Natural killer cell (primary cell): Measurements from ENCODE around the gene CDPF1. TPM values are rescaled to one million over a fixed set of nuclear protein-coding genes. Genes with fewer than 3 reads are reported as not detected.

Experiments used
- ATAC-seq, 3 donors: fragments of 150-1000 bp in 2 of 3; fragments of 200-7000 bp in 1 of 3; cut with Tn5 transposase; 1 replicate in 1 of 3; 2 replicates in 2 of 3; pipeline ENCODE4 v1.10.0; 2021; ENCODE audit warnings: mild to moderate bottlenecking in 2 of 3, moderate library complexity in 2 of 3
- DNase-seq, 2 donors: peaks; one replicate each; pipeline versions ENCODE4 v3.0.0 to v3.0.0-alpha.2; 2013 to 2021; ENCODE audit warnings: mixed read lengths in 1 of 2
- H3K27ac ChIP-seq: one replicate; pipeline ENCODE4 v1.5.1; 2013; ENCODE audit warnings: mild to moderate bottlenecking, low read length
- H3K27me3 ChIP-seq: one replicate; pipeline ENCODE4 v1.6.1; 2013; ENCODE audit warnings: low read length; ENCODE audit not compliant: control insufficient read depth, insufficient read depth
- H3K36me3 ChIP-seq: one replicate; pipeline ENCODE4 v1.6.1; 2013; ENCODE audit warnings: low read length; ENCODE audit not compliant: control insufficient read depth, insufficient read depth
- H3K4me1 ChIP-seq: one replicate; pipeline ENCODE4 v1.6.1; 2013; ENCODE audit warnings: low read length; ENCODE audit not compliant: control insufficient read depth, insufficient read depth
- H3K4me3 ChIP-seq: one replicate; pipeline ENCODE4 v1.5.1; 2013; ENCODE audit warnings: low read length
- H3K9me3 ChIP-seq: one replicate; pipeline ENCODE4 v1.6.1; 2013; ENCODE audit warnings: low read length; ENCODE audit not compliant: control insufficient read depth, insufficient read depth
- H3K27ac Mint-ChIP-seq, 2 donors: one replicate each; pipeline ENCODE4 v1.8.0; 2022; ENCODE audit warnings: mild to moderate bottlenecking in 2 of 2, mixed read lengths in 2 of 2, moderate library complexity in 1 of 2
- H3K27me3 Mint-ChIP-seq, 2 donors: one replicate each; pipeline ENCODE4 v1.8.0; 2022; ENCODE audit warnings: low read depth in 2 of 2, mixed read lengths in 2 of 2
- H3K36me3 Mint-ChIP-seq: one replicate; pipeline ENCODE4 v1.8.0; 2022; ENCODE audit warnings: mixed read lengths
- H3K4me1 Mint-ChIP-seq, 2 donors: one replicate each; pipeline ENCODE4 v1.8.0; 2022; ENCODE audit warnings: mixed read lengths in 2 of 2
- H3K4me3 Mint-ChIP-seq: one replicate; pipeline ENCODE4 v1.8.0; 2022; ENCODE audit warnings: mild to moderate bottlenecking, moderate library complexity, mixed read lengths
- H3K9me3 Mint-ChIP-seq, 2 donors: one replicate each; pipeline ENCODE4 v1.8.0; 2022; ENCODE audit warnings: mixed read lengths in 2 of 2
- CTCF ChIP-seq: fragments of 200-600 bp; IDR thresholded peaks from one replicate; pipeline ENCODE4 v1.8.0; 2022; ENCODE audit warnings: antibody characterized with exemption
- WGBS: methylation state at CpG from one replicate; pipeline ENCODE4 v1.1.7; 2013; ENCODE audit warnings: missing lambda C conversion rate; ENCODE audit not compliant: insufficient coverage; 5-methylcytosine and 5-hydroxymethylcytosine counted together
- intact Hi-C: fragments of 100-400 bp; cut with micrococcal nuclease; formaldehyde crosslinking; loops from one replicate; pipeline ENCODE4 v1.14.2; 2022
- total RNA-seq, 4 donors: library from RNA; stranded (reverse); fragments of 120-200 nt in 1 of 4; gene quantifications; one replicate each; pipeline versions ENCODE4 v1.2.3 to v1.2.4, GENCODE V29; 2013 to 2022

Gene CDPF1
- total RNA-seq, 3 donors from 2014 or later (not counting 1 experiment from before 2014, with no cell fraction given): 5.0 to 11.4 (median 7.2) TPM

GRCh38 chr22:46280063-46280817 is 30.1 kb upstream of the CDPF1 start:
- Histone ChIP-seq H3K4me1 (peaks cover 94% of the 10 kb centered on the region), H3K36me3 (peaks cover 70% of the 10 kb centered on the region), H3K27me3 (no peaks in the 10 kb centered on the region), H3K9me3 (no peaks in the 10 kb centered on the region), H3K4me3 (no peak overlapping the region), H3K27ac (peak overlapping the region; percentile 97)
- peaks cover 77 to 82% of the 10 kb centered on the region in 2 donors for H3K4me1 Mint-ChIP-seq
- no peaks in the 10 kb centered on the region for H3K36me3 Mint-ChIP-seq
- TF ChIP-seq CTCF: no peak
- ATAC-seq: no peak
- no peak for DNase-seq
- no peaks in the 10 kb centered on the region for H3K9me3 Mint-ChIP-seq
- WGBS: 78% methylated on average over 11 of the region's 12 CpGs
- intact Hi-C loops: loop anchor here (2.0 to 10.0 kb wide), 4 partner anchors 13 to 965 kb away; partner anchors contain the start of gene GTSE1
- peak overlapping the region; percentile 97 to 99 for H3K27ac Mint-ChIP-seq
- peak overlapping the region; percentile 96 for H3K4me3 Mint-ChIP-seq
- H3K27me3 Mint-ChIP-seq: no peaks in the 10 kb centered on the region

GRCh38 chr22:46278656-46279645 is 28.9 kb upstream of the CDPF1 start:
- ATAC-seq: no peak
- Mint-ChIP-seq H3K4me1 (peaks cover 71 to 73% of the 10 kb centered on the region in 2 donors), H3K27ac (peak overlapping the region; percentile 97 to 99), H3K27me3 (no peaks in the 10 kb centered on the region), H3K9me3 (no peaks in the 10 kb centered on the region), H3K36me3 (no peaks in the 10 kb centered on the region), H3K4me3 (peak overlapping the region; percentile 81)
- Histone ChIP-seq H3K4me3 (no peak overlapping the region), H3K27me3 (no peaks in the 10 kb centered on the region), H3K36me3 (peaks cover 68% of the 10 kb centered on the region), H3K4me1 (peaks cover 81% of the 10 kb centered on the region), H3K27ac (peak overlapping the region; percentile 12), H3K9me3 (no peaks in the 10 kb centered on the region)
- no peak for TF ChIP-seq CTCF
- no peak for DNase-seq
- intact Hi-C loops: no loop called here
- 92% methylated on average over 22 of the region's 22 CpGs for WGBS

DNA sequence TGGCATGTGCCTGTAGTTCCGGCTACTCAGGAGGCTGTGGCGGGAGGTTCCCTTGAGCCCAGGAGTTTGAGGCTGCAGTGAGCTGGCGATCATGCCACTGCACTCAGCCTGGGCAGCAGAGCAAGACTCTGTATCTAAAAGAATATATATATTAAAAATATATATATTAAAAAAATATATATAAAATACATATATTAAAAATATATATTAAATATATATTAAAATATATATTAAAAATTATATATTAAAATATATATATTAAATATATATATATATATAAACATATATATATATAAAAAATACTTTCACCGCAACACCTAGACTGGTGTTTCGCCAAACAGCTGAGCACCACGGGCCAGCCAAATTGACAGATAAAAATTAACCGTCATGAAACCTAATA is 26.5 kb upstream of the CDPF1 start:
- ATAC-seq: no peak
- intact Hi-C loops: loop anchor here (2.0 kb wide), 1 partner anchor 14 kb away; no protein-coding TSS in a partner anchor
- peak overlapping the region; percentile 86 to 97 for H3K27ac Mint-ChIP-seq

More for the DNA sequence above, 26.5 kb upstream of the CDPF1 start:
- Mint-ChIP-seq H3K36me3 (no peaks in the 10 kb centered on the region), H3K27me3 (no peaks in the 10 kb centered on the region), H3K4me3 (peak overlapping the region; percentile 81), H3K4me1 (peaks cover 56 to 59% of the 10 kb centered on the region in 2 donors), H3K9me3 (no peaks in the 10 kb centered on the region)
- Histone ChIP-seq H3K4me1 (peaks cover 57% of the 10 kb centered on the region), H3K27ac (no peak overlapping the region), H3K4me3 (no peak overlapping the region), H3K36me3 (peaks cover 69% of the 10 kb centered on the region), H3K27me3 (no peaks in the 10 kb centered on the region), H3K9me3 (no peaks in the 10 kb centered on the region)
- no peak for TF ChIP-seq CTCF
- WGBS: 97% methylated on average over 2 of the region's 7 CpGs
- DNase-seq: no peak
